Activated B cell treated with CpG ODN at 0.5 μM for 24 hours (primary cell): ENCODE data around the gene TGFB2. TPM values are rescaled to one million over a fixed set of nuclear protein-coding genes. Genes with fewer than 3 reads are reported as not detected.

Experiments
- ATAC-seq: fragments of 200-7000 bp; cut with Tn5 transposase; one replicate; pipeline ENCODE4 v1.10.0; 2021; ENCODE audit warnings: low read depth, mild to moderate bottlenecking, moderate library complexity
- CTCF ChIA-PET: fragments of 350-600 bp; sonication (Branson Sonifier 250); formaldehyde crosslinking; loops from one replicate; lab custom pipeline; 2021; ENCODE audit warnings: antibody characterized with exemption; lab: Charles Lee
- POLR2A ChIA-PET: fragments of 350-600 bp; sonication (Branson Sonifier 250); formaldehyde crosslinking; loops from one replicate; lab custom pipeline; 2021; ENCODE audit warnings: antibody characterized with exemption; lab: Charles Lee
- DNase-seq: peaks from one replicate; pipeline ENCODE4 v3.0.0; 2022
- H3K27ac Mint-ChIP-seq: one replicate; pipeline ENCODE4 v1.8.0; 2020; ENCODE audit warnings: mixed read lengths
- H3K27me3 Mint-ChIP-seq: one replicate; pipeline ENCODE4 v1.8.0; 2021; ENCODE audit warnings: mixed read lengths
- H3K36me3 Mint-ChIP-seq: one replicate; pipeline ENCODE4 v1.8.0; 2021; ENCODE audit warnings: low read depth, mixed read lengths
- H3K4me1 Mint-ChIP-seq: one replicate; pipeline ENCODE4 v1.8.0; 2021; ENCODE audit warnings: mixed read lengths
- H3K4me3 Mint-ChIP-seq: one replicate; pipeline ENCODE4 v1.8.0; 2020; ENCODE audit warnings: mild to moderate bottlenecking, mixed read lengths
- H3K9me3 Mint-ChIP-seq: one replicate; pipeline ENCODE4 v1.8.0; 2020; ENCODE audit warnings: mixed read lengths
- intact Hi-C: fragments of 100-400 bp; cut with micrococcal nuclease; formaldehyde crosslinking; loops from one replicate; pipeline ENCODE4 v1.15.1; 2024
- total RNA-seq: library from RNA; stranded (reverse); gene quantifications from 2 replicates; pipeline ENCODE4 v1.2.3, GENCODE V29; 2022
- TF ChIP-seq, protein P1 (sequence below): fragments of 200-600 bp; IDR thresholded peaks from one replicate; pipeline ENCODE4 v1.8.0; 2022; ENCODE audit warnings: antibody characterized with exemption, mild to moderate bottlenecking

The TGFB2 gene
- total RNA-seq, 1 donor from 2014 or later, result 1.6 TPM

DNA sequence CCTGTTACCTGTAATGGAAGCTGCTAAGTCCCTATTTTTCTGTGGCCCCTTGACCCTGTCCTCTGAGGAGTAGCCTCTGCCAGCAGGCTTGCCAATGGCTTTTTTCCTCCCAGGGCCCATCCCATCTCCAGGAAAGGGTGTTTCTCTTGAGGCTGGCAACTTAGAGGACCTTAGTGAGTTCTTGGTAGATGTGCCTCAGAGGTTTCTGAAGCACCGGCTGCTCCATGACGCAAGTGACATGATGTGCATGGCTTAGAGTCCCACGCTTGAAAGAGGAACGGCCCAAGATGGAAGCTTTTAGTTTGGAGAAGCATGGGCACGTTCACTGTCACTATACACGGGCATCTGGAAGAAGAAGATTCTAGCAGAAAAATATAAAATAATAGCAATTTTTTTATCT lies 63.0 kb downstream of the TGFB2 start:
- no peaks in the 10 kb centered on the region for H3K4me1 Mint-ChIP-seq
- H3K4me3 Mint-ChIP-seq, result no peak overlapping the region
- intact Hi-C loops, result no loop called here
- DNase-seq (no peak), ATAC-seq (no peak)
- TF ChIP-seq, protein P1, sequence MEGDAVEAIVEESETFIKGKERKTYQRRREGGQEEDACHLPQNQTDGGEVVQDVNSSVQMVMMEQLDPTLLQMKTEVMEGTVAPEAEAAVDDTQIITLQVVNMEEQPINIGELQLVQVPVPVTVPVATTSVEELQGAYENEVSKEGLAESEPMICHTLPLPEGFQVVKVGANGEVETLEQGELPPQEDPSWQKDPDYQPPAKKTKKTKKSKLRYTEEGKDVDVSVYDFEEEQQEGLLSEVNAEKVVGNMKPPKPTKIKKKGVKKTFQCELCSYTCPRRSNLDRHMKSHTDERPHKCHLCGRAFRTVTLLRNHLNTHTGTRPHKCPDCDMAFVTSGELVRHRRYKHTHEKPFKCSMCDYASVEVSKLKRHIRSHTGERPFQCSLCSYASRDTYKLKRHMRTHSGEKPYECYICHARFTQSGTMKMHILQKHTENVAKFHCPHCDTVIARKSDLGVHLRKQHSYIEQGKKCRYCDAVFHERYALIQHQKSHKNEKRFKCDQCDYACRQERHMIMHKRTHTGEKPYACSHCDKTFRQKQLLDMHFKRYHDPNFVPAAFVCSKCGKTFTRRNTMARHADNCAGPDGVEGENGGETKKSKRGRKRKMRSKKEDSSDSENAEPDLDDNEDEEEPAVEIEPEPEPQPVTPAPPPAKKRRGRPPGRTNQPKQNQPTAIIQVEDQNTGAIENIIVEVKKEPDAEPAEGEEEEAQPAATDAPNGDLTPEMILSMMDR, result no peak
- ChIA-PET POLR2A (no interaction called here), CTCF (no interaction called here)
- no peaks in the 10 kb centered on the region for H3K9me3 Mint-ChIP-seq
- H3K27ac Mint-ChIP-seq, result no peak overlapping the region
- H3K27me3 Mint-ChIP-seq, result no peaks in the 10 kb centered on the region
- no peaks in the 10 kb centered on the region for H3K36me3 Mint-ChIP-seq

- H3K27ac Mint-ChIP-seq, result no peak overlapping the region
- H3K36me3 Mint-ChIP-seq, result no peaks in the 10 kb centered on the region
- no peak overlapping the region for H3K4me3 Mint-ChIP-seq
- ChIA-PET CTCF (no interaction called here), POLR2A (no interaction called here)
- TF ChIP-seq, protein P1, result no peak
- intact Hi-C loops, result no loop called here
- DNase-seq (no peak), ATAC-seq (no peak)
- H3K4me1 Mint-ChIP-seq, result no peaks in the 10 kb centered on the region
- no peaks in the 10 kb centered on the region for H3K27me3 Mint-ChIP-seq
- H3K9me3 Mint-ChIP-seq, result no peaks in the 10 kb centered on the region
Measured at GRCh38 chr1:218408942-218409341, 63.8 kb downstream of the TGFB2 start.

- H3K27me3 Mint-ChIP-seq, result no peaks in the 10 kb centered on the region
- DNase-seq (no peak), ATAC-seq (no peak)
- H3K9me3 Mint-ChIP-seq, result no peaks in the 10 kb centered on the region
- CTCF ChIA-PET, result no interaction called here
- no peak overlapping the region for H3K4me3 Mint-ChIP-seq
- H3K4me1 Mint-ChIP-seq, result no peaks in the 10 kb centered on the region
- no peaks in the 10 kb centered on the region for H3K36me3 Mint-ChIP-seq
- TF ChIP-seq, protein P1, result no peak
- intact Hi-C loops, result no loop called here
- POLR2A ChIA-PET, result interaction anchor here (0.6 kb wide), 1 partner anchor 31 kb away, joined by 5 read pairs; no protein-coding TSS in a partner anchor
- H3K27ac Mint-ChIP-seq, result no peak overlapping the region
Measured at GRCh38 chr1:218409946-218410510, 64.9 kb downstream of the TGFB2 start.

DNA sequence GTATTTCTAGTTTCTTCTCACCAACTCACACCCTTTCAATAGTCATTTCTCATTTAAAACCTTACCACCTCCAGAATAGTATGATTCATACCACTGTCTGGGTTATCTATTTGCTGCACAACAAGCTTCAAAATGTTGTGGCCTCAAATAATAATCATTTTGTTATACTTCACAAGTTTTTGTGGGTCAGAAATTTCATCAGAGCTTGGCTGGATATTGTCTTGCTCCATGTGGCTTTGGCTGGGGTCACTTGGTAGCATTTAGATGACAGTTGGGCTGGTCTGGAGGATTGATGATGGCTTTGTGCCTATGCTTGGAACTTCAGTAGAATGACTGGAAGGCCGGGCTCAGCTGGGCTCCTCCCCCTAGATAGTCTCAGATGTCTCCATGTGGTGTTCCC lies 66.0 kb downstream of the TGFB2 start:
- POLR2A ChIA-PET, result no interaction called here
- Mint-ChIP-seq H3K4me3 (no peak overlapping the region), H3K27ac (no peak overlapping the region), H3K27me3 (no peaks in the 10 kb centered on the region), H3K4me1 (no peaks in the 10 kb centered on the region), H3K9me3 (no peaks in the 10 kb centered on the region), H3K36me3 (no peaks in the 10 kb centered on the region)
- intact Hi-C loops, result no loop called here
- TF ChIP-seq, protein P1, result no peak
- DNase-seq (no peak), ATAC-seq (no peak)
- CTCF ChIA-PET, result no interaction called here

GRCh38 chr1:218412171-218412570 lies 67.0 kb downstream of the TGFB2 start:
- Mint-ChIP-seq H3K27ac (no peak overlapping the region), H3K36me3 (peaks cover 6% of the 10 kb centered on the region), H3K9me3 (peaks cover 6% of the 10 kb centered on the region), H3K4me3 (no peak overlapping the region), H3K4me1 (no peaks in the 10 kb centered on the region), H3K27me3 (no peaks in the 10 kb centered on the region)
- ChIA-PET CTCF (no interaction called here), POLR2A (no interaction called here)
- TF ChIP-seq, protein P1, result no peak
- DNase-seq (no peak), ATAC-seq (no peak)
- intact Hi-C loops, result no loop called here
